ENCODE results near the gene PSMD14. TPM values are rescaled to one million over a fixed set of nuclear protein-coding genes. Genes with fewer than 3 reads are reported as not detected.

Gene PSMD14
- total RNA-seq, 1 experiment from 2014 or later: 195 TPM

GRCh38 chr2:161414042-161415033 is 106.1 kb downstream of the PSMD14 start:
- in situ Hi-C loops (cut with HindIII; ENCODE audit: low pct_unique_long_range_greater_than_20kb, low sequenced_read_pairs): no loop called here
- DNase-seq (ENCODE audit: low read depth): peak; percentile 30

- in situ Hi-C loops (cut with HindIII; ENCODE audit: low pct_unique_long_range_greater_than_20kb, low sequenced_read_pairs): no loop called here
- no peak for DNase-seq (ENCODE audit: low read depth)
Measured at GRCh38 chr2:161415034-161415986, 107.1 kb downstream of the PSMD14 start.

- in situ Hi-C loops (cut with HindIII; ENCODE audit: low pct_unique_long_range_greater_than_20kb, low sequenced_read_pairs): no loop called here
- DNase-seq (ENCODE audit: low read depth): no peak
Measured at GRCh38 chr2:161415987-161416707, 107.9 kb downstream of the PSMD14 start, which contains the start of gene TBR1. Gene TBR1 (plus strand): TSS chr2:161416297. CDS start chr2:161416411, 114 bp downstream.

GRCh38 chr2:161416708-161417437 is 108.6 kb downstream of the PSMD14 start:
- in situ Hi-C loops (cut with HindIII; ENCODE audit: low pct_unique_long_range_greater_than_20kb, low sequenced_read_pairs): no loop called here
- DNase-seq (ENCODE audit: low read depth): no peak

GRCh38 chr2:161417438-161418274 is 109.4 kb downstream of the PSMD14 start:
- in situ Hi-C loops (cut with HindIII; ENCODE audit: low pct_unique_long_range_greater_than_20kb, low sequenced_read_pairs): no loop called here
- DNase-seq (ENCODE audit: low read depth): no peak

GRCh38 chr2:161418275-161418714 is 110.1 kb downstream of the PSMD14 start:
- DNase-seq (ENCODE audit: low read depth): no peak
- in situ Hi-C loops (cut with HindIII; ENCODE audit: low pct_unique_long_range_greater_than_20kb, low sequenced_read_pairs): no loop called here

- in situ Hi-C loops (cut with HindIII; ENCODE audit: low pct_unique_long_range_greater_than_20kb, low sequenced_read_pairs): no loop called here
- DNase-seq (ENCODE audit: low read depth): no peak
Measured at GRCh38 chr2:161418715-161419637, 110.8 kb downstream of the PSMD14 start.

- no peak for DNase-seq (ENCODE audit: low read depth)
- in situ Hi-C loops (cut with HindIII; ENCODE audit: low pct_unique_long_range_greater_than_20kb, low sequenced_read_pairs): no loop called here
Measured at GRCh38 chr2:161419638-161420190, 111.5 kb downstream of the PSMD14 start.

- DNase-seq (ENCODE audit: low read depth): no peak
- in situ Hi-C loops (cut with HindIII; ENCODE audit: low pct_unique_long_range_greater_than_20kb, low sequenced_read_pairs): no loop called here
Measured at GRCh38 chr2:161420406-161421074, 112.3 kb downstream of the PSMD14 start.

GRCh38 chr2:161421686-161422085 is 113.5 kb downstream of the PSMD14 start:
- no peak for DNase-seq (ENCODE audit: low read depth)
- in situ Hi-C loops (cut with HindIII; ENCODE audit: low pct_unique_long_range_greater_than_20kb, low sequenced_read_pairs): no loop called here

GRCh38 chr2:161422816-161423403 is 114.7 kb downstream of the PSMD14 start:
- in situ Hi-C loops (cut with HindIII; ENCODE audit: low pct_unique_long_range_greater_than_20kb, low sequenced_read_pairs): no loop called here
- DNase-seq (ENCODE audit: low read depth): no peak

- in situ Hi-C loops (cut with HindIII; ENCODE audit: low pct_unique_long_range_greater_than_20kb, low sequenced_read_pairs): no loop called here
- no peak for DNase-seq (ENCODE audit: low read depth)
Measured at GRCh38 chr2:161423421-161424393, 115.5 kb downstream of the PSMD14 start.

- DNase-seq (ENCODE audit: low read depth): no peak
- in situ Hi-C loops (cut with HindIII; ENCODE audit: low pct_unique_long_range_greater_than_20kb, low sequenced_read_pairs): no loop called here
Measured at GRCh38 chr2:161424394-161424769, 116.2 kb downstream of the PSMD14 start.

Data from Caki2 (cell line).